Lung (tissue), 12 donors: ENCODE measurements around the gene SPRED2. TPM values are rescaled to one million over a fixed set of nuclear protein-coding genes. Genes with fewer than 3 reads are reported as not detected.

Source experiments
- ATAC-seq: fragments of 200-7000 bp; cut with Tn5 transposase; one replicate; pipeline ENCODE4 v1.9.1; 2020; ENCODE audit warnings: moderate number of reproducible peaks; ENCODE audit not compliant: insufficient read depth, low FRiP score
- DNase-seq, 3 donors: peaks; one replicate each; pipeline ENCODE4 v3.0.0-alpha.2; 2013 to 2017
- H3K27ac ChIP-seq, 2 donors: one replicate each; pipeline ENCODE4 v1.5.1; 2013; ENCODE audit warnings: mild to moderate bottlenecking in 2 of 2, moderate library complexity in 2 of 2, control low read depth in 1 of 2, inconsistent platforms in 1 of 2, low read depth in 1 of 2, low read length in 1 of 2
- H3K27me3 ChIP-seq, 3 donors: one replicate each; pipeline ENCODE4 v1.5.1; 2013; ENCODE audit warnings: low read length in 2 of 3; ENCODE audit not compliant: control insufficient read depth in 3 of 3, insufficient read depth in 3 of 3
- H3K36me3 ChIP-seq, 4 donors: one replicate each; pipeline ENCODE4 v1.5.1; 2013; ENCODE audit warnings: low read length in 4 of 4, mild to moderate bottlenecking in 1 of 4, moderate library complexity in 1 of 4; ENCODE audit not compliant: control insufficient read depth in 4 of 4, insufficient read depth in 4 of 4
- H3K4me1 ChIP-seq, 5 donors: one replicate each; pipeline ENCODE4 v1.5.1; 2013; ENCODE audit warnings: low read length in 5 of 5, mild to moderate bottlenecking in 2 of 5, moderate library complexity in 1 of 5; ENCODE audit not compliant: control insufficient read depth in 5 of 5, insufficient read depth in 5 of 5
- H3K4me3 ChIP-seq: one replicate; pipeline ENCODE4 v1.5.1; 2013; ENCODE audit warnings: mild to moderate bottlenecking, control low read depth, moderate library complexity
- H3K9ac ChIP-seq, 2 donors: one replicate each; pipeline ENCODE4 v1.5.1; 2013; ENCODE audit warnings: low read length in 2 of 2, control low read depth in 1 of 2; ENCODE audit not compliant: insufficient read depth in 1 of 2
- H3K9me3 ChIP-seq, 4 donors: one replicate each; pipeline ENCODE4 v1.5.1; 2013; ENCODE audit warnings: low read length in 3 of 4, mild to moderate bottlenecking in 1 of 4, moderate library complexity in 1 of 4; ENCODE audit not compliant: control insufficient read depth in 4 of 4, insufficient read depth in 3 of 4
- WGBS, 2 donors: extraction: QIAGEN DNeasy Blood & Tissue Kit; methylation state at CpG; one replicate each; pipeline ENCODE4 v1.1.7; 2013; 5-methylcytosine and 5-hydroxymethylcytosine counted together
- polyA plus RNA-seq, 2 donors: library from polyadenylated mRNA; stranded (reverse); fragments of 200-250 nt; gene quantifications; one replicate each; pipeline ENCODE4 v1.2.1, GENCODE V29; 2013
- total RNA-seq, 2 donors: library from RNA; depleted of rRNA in 1 of 2; stranded (reverse); fragments of >200 nt in 1 of 2; gene quantifications; one replicate each; pipeline ENCODE4 v1.2.1, GENCODE V29; 2014 to 2021
- TF ChIP-seq, protein P1 (sequence below): IDR thresholded peaks from 2 replicates; pipeline ENCODE4 v1.5.1; 2012; ENCODE audit warnings: mild to moderate bottlenecking; ENCODE audit errors: control extremely low read depth, extremely low read depth
- donor health status: control.
- donor health status: control.
- donor health status: Bipolar disorder and iron deficiency.
- donor health status: healthy.
- donor health status: DM: yes; HTN: yes; CAD: no.

Gene SPRED2
- total and polyA plus RNA-seq, 4 donors = 11.7 to 36.4 (median 19.6) TPM

DNA sequence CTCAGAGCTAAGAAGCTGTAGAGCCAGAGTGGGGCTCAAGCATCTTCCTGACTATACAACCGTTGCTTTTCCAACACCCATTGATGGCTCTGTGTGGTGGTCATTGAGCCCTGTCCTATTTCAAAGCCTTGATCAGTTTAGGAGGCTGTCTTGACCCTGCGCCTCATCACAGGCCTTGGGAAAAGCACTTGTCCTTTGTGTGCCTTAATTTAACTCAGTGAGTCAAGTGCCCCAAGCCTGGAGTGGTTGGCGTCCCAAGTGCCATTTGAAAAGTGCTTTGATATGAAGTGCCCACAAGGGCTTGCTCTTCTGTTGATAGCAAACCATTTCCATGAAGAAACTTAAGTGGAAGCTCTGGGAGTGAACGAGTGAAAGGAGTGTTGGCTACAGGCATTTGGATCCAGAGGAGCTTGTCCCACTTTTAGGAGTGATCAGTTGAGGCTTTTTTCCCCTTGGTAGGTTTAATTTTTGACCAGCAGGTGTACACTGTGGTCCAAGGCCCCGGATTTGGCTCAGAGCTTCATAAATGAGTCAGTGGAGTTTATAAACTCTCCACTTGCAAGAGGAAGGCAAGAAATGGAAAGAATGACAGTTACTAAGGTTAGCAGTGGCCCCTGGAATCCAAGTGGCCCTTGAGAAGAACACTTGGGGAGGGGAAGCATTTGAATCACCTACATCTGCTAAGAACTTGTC lies 154.5 kb downstream of the SPRED2 start:
- peak overlapping the region in 1 of 2 donors; percentile 58 for H3K27ac ChIP-seq

DNA sequence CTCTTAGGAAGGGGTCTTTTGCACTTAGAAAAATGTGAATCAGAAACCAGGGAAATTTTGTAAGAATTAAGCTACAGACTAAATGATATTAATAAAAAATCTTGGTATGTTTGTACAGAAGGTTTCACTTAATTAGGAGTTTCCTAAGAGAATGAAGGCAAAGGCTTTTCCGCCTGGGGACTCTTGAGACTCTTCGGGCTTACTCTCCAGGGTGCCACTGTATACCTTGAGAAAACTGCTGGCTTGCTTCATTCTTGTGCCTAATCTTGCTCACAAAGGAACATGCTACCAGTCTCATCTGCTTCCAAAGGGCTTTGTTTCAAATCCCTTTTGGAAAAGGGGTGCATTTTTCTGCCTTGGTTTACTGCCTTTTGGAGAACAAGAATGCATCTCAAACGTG lies 155.3 kb downstream of the SPRED2 start:
- peaks cover 6 to 49% (median 31%) of the 10 kb centered on the region in 5 donors for H3K4me1 ChIP-seq
- 64 to 73% methylated on average over 3 of the region's 3 CpGs for WGBS, 2 donors

More for the DNA sequence above, 154.5 kb downstream of the SPRED2 start:
- WGBS, 2 donors = 70 to 83% methylated on average over 5 of the region's 5 CpGs
- DNase-seq (peak; percentile 66 to 83 (median 79)), ATAC-seq (peak; percentile 56)
- Histone ChIP-seq H3K9me3 (no peaks in the 10 kb centered on the region), H3K4me3 (no peak overlapping the region), H3K36me3 (peaks cover 0 to 3% (median 1%) of the 10 kb centered on the region in 4 donors), H3K9ac (no peak overlapping the region), H3K4me1 (peaks cover 8 to 56% (median 31%) of the 10 kb centered on the region in 5 donors), H3K27me3 (no peaks in the 10 kb centered on the region)
- TF ChIP-seq, protein P1, sequence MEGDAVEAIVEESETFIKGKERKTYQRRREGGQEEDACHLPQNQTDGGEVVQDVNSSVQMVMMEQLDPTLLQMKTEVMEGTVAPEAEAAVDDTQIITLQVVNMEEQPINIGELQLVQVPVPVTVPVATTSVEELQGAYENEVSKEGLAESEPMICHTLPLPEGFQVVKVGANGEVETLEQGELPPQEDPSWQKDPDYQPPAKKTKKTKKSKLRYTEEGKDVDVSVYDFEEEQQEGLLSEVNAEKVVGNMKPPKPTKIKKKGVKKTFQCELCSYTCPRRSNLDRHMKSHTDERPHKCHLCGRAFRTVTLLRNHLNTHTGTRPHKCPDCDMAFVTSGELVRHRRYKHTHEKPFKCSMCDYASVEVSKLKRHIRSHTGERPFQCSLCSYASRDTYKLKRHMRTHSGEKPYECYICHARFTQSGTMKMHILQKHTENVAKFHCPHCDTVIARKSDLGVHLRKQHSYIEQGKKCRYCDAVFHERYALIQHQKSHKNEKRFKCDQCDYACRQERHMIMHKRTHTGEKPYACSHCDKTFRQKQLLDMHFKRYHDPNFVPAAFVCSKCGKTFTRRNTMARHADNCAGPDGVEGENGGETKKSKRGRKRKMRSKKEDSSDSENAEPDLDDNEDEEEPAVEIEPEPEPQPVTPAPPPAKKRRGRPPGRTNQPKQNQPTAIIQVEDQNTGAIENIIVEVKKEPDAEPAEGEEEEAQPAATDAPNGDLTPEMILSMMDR = no peak

DNA sequence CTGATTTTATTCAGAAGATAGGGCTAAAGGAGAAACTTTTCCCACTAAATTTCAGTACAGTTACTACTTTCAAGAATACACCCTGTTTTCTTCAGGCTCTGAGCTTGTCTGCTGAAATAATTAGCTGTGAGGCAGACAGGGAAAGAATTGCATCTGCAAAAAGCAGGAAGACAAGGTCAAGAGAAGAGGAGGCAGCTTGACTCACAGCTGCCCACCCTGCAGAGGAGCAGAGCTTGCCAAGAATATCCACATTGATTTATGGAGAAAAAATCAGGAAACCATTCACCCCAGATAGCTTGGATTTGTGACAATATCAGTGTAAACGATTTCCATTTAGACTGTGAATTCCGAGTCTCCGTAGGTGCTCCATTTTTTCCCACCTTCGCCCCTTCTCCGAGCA lies 155.8 kb downstream of the SPRED2 start:
- no peaks in the 10 kb centered on the region for H3K27me3 ChIP-seq
- H3K36me3 ChIP-seq = peaks cover 3 to 7% (median 3%) of the 10 kb centered on the region in 4 donors
- peak overlapping the region in 1 of 2 donors; percentile 54 for H3K27ac ChIP-seq
- H3K4me1 ChIP-seq = peaks cover 6 to 44% (median 28%) of the 10 kb centered on the region in 5 donors
- TF ChIP-seq, protein P1 = no peak
- H3K9ac ChIP-seq = no peak overlapping the region
- ATAC-seq (no peak), DNase-seq (peak in 2 of 3 donors; percentile 63 to 70)
- H3K4me3 ChIP-seq = no peak overlapping the region
- 69 to 81% methylated on average over 5 of the region's 5 CpGs for WGBS, 2 donors
- no peaks in the 10 kb centered on the region for H3K9me3 ChIP-seq

More for the DNA sequence above, 155.3 kb downstream of the SPRED2 start:
- Histone ChIP-seq H3K27me3 (no peaks in the 10 kb centered on the region), H3K36me3 (peaks cover 0 to 5% (median 3%) of the 10 kb centered on the region in 4 donors), H3K27ac (no peak overlapping the region), H3K9me3 (no peaks in the 10 kb centered on the region), H3K9ac (no peak overlapping the region), H3K4me3 (no peak overlapping the region)
- ATAC-seq = no peak
- TF ChIP-seq, protein P1 = no peak
- DNase-seq = peak in 1 of 3 donors; percentile 43
